ENCODE measurements around the gene FGF2.
"Not testable (repeated sequence)": the region's sequence is repeated elsewhere in the genome, so short reads cannot be mapped to it uniquely, and the experiment has no call there.

FGF2 gene

DNA sequence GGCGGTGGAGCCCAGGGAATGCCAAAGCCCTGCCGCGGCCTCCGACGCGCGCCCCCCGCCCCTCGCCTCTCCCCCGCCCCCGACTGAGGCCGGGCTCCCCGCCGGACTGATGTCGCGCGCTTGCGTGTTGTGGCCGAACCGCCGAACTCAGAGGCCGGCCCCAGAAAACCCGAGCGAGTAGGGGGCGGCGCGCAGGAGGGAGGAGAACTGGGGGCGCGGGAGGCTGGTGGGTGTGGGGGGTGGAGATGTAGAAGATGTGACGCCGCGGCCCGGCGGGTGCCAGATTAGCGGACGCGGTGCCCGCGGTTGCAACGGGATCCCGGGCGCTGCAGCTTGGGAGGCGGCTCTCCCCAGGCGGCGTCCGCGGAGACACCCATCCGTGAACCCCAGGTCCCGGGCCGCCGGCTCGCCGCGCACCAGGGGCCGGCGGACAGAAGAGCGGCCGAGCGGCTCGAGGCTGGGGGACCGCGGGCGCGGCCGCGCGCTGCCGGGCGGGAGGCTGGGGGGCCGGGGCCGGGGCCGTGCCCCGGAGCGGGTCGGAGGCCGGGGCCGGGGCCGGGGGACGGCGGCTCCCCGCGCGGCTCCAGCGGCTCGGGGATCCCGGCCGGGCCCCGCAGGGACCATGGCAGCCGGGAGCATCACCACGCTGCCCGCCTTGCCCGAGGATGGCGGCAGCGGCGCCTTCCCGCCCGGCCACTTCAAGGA lies at the start of gene FGF2:
TSS of gene FGF2 (plus strand) at position 279 of the 705 bp plus-strand sequence. CDS start at position 623, 344 bp downstream.
- DNase-seq (ENCODE audit: low read depth), result peak; percentile 56

DNA sequence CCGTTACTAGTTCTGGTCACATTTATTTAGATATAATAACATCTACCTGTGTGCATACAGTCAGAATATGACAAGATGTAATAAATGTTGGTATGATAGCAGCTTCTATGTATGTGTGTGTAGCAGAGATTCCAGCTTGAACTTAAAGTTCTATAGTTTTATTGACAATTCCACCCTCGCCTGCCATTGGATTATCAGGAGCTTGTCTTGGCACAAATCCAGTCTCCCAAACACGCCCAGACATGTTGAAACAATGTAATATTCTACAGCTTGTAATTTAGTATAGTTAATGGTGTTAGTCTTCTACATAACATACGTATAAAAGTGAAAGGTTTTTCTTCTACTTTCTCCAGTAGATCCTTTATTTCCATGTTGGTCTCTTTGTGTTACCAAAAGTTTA lies 49.7 kb upstream of the FGF2 start:
- peak; percentile 62 for DNase-seq (ENCODE audit: low read depth)

DNA sequence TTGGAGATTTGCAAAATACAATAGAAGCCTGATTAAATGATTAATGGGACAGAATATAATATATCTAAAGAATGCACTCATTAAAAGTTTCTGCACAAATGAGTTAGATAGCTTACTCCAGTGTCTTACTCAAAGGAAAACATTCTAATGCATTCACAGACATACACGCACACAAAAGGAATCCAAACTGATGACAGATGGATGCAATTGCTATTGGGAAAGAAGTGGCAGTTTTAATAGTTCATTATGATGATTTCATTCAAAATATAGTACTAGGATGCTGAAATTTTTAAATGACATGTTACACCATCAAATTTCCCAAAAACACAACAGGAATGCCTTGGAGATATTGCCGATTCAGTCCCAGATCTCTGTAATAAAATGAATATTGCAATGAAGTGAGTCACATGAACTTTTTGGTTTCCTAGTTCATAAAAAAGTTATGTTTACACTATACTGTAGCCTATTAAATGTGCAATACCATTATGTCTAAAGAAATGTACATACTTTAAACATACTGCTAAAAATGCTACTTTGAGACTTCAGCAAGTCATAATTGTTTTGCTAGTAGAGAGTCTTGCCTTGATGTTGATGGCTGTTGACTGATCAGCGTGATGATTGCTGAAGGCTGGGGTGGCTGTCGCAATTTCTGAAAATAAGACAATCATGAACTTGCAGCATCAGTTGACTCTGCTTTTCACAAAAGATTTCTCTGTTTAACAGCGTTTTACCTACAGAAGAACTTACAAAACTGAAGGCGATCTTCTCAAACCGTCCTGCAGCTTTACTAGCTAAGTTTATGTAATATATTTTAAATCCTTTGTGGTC lies 48.6 kb upstream of the FGF2 start:
- DNase-seq (ENCODE audit: low read depth), result peak; percentile 88

DNA sequence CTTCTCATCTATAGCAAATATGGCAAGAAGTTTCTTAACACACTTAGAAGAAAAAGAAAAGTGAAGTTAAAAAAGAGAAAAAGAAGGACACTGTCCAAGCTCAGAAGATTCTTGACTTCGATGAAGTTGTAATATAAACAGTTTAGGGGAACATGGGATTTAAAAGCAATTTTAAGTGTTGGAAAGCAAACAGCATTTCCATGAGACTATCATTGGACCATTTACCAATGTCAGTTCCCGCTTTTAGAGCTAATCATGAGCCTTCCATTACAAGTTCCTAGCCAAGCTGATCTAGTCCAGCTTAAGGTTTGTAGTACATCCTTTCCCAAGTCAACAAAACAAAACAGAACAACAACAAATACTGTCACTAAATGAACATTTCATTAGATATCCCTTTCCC lies 45.1 kb upstream of the FGF2 start:
- DNase-seq (ENCODE audit: low read depth), result no peak

DNA sequence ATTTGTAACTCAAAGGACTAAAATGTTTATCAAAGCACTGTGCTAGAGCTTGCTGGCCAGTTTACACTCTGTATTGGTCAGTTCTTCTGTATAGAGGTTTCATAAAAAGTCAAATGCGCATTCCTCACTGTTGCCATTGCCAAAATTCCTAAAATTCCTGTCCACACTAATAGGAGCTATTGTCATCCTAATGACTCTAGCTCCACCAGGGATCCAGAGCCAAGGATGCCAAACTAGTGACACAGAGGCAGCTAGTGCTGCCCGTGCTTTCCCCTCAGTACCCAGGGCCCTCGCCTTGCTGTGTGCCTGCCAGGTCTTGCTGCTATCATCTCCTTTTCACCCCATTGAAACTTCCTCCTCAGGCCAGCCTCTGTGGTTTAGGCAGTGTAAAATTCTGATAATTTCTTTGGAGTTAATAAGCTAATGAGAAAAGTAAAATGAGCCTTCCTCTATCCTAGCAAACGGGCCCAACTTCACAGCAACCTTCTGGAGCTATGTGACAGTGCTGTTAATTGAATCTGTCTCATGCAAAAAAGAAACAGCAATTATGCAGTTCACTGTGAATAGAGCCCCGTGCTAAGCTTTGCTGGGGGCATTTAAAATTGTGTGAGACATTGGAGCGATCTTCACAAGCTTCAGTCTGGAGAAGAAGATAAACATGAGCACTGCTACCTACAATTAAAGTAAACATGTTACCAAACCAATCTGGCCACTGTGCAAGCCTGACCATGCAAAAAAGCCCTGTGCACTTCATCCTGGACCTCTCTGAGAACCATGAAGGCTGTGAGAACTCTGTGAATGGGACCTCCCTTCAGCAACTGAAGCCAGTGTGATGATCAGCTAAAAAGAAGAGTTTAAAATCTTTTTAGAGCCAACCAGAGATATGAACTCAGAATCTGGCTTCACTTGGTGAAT lies 43.1 kb upstream of the FGF2 start:
- DNase-seq (ENCODE audit: low read depth), result peak; percentile 85

DNA sequence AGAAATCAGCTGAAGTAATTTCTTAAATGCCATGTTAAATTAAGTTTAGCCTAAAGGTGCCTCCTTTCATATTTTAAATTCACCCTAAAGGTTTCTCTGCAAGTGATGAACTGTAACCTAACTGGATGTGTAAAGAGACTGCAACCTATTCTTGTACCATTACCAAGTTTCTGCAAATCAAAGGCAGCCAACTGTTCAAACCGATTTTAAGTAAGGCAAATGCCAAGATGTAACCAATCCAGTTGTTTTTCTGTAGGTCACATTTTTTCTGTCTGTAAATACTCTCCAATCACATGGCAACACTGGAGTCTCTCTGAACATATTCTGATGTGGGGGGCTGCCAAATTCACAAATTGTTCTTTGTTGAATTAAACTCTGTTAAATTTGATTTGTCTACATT lies 42.4 kb upstream of the FGF2 start:
- DNase-seq (ENCODE audit: low read depth), result no peak

DNA sequence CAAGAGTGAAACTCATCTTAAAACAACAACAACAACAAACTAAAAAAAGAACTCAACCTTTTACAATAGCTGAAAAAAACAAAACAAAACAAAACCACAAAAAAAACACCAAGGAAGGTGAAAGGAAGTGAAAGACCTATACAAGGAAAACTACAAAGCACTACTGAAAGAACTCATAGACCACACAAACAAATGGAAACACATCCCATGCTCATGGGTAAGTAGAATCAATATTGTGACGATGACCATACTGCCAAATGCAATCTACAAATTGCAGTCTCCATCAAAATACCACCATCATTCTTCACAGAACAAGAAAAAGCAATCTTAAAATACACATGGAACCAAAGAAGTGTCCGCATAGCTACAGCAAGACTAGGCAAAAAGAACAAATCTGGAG lies 41.5 kb upstream of the FGF2 start:
- no peak for DNase-seq (ENCODE audit: low read depth)

DNA sequence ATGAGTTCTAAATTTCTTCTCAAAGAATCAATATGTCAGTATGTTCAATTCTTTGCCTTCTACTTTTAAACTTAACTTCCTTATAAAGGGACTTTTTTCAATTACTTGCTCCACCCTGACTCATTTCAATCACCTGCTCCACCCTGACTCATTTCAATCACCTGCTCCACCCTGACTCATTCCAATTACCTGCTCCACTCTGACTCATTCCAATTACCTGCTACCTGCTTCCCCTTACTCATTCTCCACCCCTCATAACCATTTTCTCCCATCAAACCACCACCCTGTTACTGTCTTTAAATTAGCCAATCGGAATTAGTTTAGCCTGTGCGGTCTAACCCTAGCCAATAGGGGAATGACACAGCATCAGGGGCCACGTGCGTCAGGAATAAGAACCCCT lies 40.3 kb upstream of the FGF2 start:
- DNase-seq (ENCODE audit: low read depth), result not testable (repeated sequence)

DNA sequence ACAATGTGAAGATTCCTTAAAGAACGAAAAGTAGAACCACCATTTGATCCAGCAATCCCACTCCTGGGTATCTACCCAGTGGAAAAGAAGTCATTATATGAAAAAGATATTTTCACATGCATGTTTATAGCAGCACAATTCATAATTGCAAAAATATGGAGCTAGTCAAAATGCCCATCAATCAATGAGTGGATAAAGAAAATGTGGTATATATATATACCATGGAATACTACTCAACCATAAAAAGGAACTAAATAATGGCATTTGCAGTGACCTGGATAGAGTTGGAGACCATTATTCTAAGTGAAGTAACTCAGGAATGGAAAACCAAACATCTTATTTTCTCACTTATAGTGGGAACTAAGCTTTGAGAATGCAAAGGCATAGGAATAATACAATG lies 39.7 kb upstream of the FGF2 start:
- DNase-seq (ENCODE audit: low read depth), result not testable (repeated sequence)

DNA sequence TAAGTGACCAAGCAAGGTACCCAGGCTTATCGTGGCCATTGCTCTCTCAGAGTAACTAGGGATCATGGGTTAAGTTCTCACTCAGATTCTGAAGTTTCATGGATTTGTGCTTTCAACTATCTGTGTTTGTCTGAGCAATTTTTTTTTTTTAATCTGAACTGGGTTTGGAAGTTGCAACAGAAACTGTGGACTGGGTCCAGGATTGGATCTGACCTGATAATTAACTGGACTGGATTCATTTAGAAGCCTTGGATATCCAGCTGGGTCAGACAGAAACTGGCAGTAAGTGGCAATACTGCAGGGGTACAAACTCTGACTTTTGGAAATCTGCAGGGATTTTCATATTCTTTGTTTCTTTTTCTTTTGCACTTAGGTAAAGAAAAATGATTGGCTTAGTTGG lies 38.7 kb upstream of the FGF2 start:
- no peak for DNase-seq (ENCODE audit: low read depth)

DNA sequence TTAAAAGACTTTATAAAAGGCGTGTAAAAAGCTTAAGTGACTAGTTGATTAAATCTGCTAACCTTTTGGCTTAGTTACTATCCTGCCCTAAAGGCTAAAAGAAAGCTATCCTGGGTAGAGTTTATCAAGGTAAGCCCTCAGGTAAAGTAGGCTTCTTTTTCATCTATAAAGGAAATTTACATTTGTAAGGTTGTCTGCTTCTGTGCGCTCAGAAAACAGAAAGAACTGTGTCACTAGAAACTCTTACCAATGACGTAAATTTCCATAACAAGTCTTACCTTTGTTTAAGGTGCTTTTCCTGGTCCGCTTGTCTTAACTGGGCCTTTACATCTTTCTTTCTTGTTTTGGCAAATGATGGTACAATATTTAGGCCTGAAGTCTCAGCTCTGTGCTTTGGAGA lies 37.7 kb upstream of the FGF2 start:
- no peak for DNase-seq (ENCODE audit: low read depth)

DNA sequence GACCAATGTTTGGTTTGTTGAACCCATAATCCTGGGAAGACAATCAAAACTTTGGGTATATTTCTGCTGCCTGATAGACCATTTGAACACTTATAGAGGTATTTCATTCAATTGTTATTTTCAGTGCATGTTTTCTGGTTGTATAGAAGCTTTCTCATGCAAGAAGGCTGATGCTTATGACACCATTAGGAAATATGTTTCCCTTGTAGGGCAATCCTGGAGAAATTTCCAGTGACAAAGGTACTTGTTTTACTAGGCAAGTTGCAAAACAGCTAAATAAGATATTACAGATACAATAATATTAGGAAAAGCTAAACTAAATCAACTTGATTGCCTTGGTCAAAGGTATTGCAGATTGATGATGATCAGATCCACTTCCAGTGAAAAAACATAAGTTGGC lies 32.8 kb upstream of the FGF2 start:
- no peak for DNase-seq (ENCODE audit: low read depth)

DNA sequence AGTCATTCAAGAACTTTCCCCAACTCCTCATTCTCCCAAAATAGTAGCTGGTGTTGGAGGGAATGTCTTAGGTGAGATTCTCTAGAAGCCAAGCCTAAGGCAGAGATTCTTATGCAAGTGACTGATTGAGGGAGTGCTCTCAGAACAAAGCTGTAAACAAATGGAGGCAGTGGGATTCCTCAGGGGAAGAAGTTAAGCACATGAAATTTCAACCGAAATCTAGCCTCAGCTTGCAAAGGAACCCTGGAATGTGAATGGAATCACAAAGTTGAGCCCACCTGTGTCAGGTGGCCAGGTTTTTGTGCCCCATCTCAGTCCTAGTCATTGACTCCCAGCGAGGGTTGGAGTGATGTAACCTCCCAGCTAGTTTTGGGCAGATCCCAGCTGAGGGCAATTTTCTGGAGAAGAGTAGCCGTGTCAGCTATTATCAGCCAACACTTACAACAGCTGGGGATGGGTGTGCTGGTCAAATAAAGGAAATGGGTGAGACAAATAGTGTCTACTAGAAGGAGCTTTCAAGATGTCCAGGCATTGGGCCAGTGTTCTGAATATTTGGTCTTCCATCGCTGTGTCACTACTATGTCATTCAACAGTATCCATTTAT lies 29.7 kb upstream of the FGF2 start:
- DNase-seq (ENCODE audit: low read depth), result no peak

DNA sequence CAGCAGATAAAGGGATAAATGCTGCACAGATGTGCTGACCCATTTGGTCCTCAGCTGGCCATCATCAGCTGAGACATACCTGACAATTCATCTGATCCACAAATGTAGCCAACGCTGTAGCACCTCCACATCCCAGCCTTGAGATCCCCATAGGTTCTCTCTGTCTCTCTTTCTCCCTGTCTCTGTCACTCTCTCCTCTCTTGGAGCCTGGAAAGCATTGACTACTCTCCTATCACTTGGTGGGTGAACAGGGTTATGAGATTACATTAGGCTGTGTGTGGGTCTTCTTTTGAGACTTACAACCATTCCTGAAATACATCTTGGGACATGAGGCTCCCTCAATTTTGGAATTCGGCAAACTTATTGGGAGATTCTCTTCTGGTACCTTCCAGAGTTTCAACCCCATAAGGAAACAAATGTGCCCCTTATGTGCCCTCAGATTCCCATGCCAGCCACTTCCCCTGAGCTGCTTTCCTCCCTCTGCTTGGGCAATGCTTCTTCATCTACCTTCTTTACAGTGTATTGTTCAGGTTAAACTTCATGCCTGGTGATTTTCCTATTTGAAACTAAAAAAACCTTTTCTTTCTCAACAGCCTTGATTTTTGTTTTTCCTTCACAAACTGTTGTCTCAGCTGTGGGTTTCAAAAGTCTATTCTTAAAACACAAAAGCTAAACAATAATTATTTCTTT lies 29.1 kb upstream of the FGF2 start:
- DNase-seq (ENCODE audit: low read depth), result no peak

DNA sequence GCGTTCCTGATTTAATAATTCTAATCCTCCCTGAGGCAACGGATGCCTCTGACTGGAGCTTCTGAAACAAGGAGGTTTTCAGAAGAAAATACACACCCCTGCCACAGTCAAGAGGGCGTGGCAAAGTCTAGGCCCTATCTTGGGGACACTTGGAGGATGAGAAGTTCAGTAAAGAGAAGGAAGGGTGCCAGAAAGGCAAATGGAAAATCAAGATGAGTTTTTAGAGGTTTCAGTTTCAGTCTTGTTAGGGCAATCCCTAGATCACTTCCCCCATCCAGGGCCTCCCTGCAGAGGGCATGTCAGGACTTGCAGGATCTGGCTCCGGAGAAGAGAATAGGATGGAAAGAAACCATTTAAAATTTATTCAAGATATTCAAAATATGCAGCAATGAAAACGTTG lies 28.5 kb upstream of the FGF2 start:
- peak; percentile 98 for DNase-seq (ENCODE audit: low read depth)

DNA sequence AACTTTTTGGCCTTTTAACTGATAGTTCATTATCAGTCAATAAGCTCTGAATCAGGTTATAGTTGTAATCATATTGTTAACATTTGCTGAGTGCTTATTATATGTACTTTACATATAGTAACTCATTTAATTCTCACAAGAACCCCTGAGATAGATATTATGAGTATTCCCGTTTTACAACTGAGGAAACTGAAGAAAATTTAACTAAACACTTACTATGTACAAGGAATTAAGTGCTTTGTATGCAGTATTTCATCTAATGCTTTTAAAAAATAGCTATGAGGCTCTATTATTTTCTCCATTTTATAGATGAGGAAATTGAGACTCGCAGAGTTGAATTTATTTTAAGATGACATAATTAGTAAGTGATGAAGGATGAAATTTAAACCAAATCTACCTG lies 27.7 kb upstream of the FGF2 start:
- no peak for DNase-seq (ENCODE audit: low read depth)

DNA sequence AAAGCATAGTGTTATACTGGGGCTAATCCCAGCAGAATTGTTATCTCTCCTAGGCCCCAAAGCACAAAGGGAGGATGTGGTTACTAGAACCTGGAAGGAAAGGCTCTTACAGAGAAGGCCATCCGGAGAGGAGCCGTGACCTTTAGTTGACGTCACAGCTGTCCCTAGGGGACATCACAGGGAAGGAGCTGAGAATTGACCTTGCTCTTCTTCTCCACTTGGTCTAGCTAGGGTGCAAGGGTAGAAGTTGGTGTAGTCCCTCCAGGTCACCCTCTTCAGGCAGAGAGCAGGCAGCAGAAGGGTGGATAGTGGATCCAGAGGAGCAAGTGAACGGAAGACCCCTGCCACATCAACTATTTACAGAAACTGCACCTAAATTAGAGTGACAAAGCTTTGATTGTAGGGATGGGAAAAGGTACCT lies 22.8 kb upstream of the FGF2 start:
- DNase-seq (ENCODE audit: low read depth), result no peak

DNA sequence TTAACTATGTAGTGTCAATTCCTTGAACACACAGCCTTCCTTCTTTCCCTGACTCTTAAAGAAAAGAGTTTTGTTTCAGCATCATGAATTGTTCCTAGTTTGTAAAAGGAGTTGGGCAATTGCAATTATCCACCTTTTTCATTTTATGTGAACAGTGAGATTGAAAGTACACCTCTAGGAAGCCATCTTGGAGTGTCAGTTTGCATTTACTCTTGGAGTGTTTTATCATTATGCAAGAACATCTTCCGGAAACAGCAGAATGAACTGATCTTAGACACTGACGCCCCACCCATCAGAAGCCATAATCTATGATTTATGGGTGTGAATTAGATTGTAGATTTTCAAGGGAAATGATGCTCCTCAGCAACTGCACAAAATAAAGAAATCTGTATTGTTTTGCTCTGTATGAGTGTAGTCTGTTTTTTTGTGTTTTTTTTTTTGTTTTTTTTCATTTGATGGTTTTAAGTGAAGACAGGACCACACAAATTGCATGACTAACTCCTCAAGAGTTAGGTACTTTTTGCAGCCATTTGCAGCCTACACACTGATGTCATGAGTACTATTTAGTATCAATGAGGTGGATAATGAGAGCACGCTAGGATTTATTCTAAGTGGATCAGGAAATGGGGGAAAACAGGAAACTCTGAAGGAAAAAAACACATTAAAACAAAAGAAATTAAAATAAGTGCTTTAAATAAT lies 19.5 kb upstream of the FGF2 start:
- no peak for DNase-seq (ENCODE audit: low read depth)

DNA sequence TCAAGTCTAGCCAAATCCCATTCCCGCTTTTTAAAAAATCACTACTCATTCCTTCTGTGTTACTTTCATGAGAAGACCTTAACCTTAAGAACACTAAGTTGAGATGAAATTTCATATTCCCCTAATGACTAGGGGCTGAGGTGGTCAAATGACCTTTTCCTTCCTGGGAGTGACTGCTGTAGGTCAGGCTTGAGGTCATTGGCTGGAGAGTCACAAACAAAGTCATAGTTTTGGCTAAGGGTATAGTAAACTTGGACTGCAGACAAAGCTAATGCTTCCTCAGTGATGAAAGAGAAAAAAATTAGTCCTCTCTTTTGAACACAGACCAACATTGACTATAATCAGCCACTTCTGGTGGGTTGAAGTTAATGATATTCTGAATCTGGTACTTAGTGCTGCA lies 16.0 kb upstream of the FGF2 start:
- DNase-seq (ENCODE audit: low read depth), result no peak

DNA sequence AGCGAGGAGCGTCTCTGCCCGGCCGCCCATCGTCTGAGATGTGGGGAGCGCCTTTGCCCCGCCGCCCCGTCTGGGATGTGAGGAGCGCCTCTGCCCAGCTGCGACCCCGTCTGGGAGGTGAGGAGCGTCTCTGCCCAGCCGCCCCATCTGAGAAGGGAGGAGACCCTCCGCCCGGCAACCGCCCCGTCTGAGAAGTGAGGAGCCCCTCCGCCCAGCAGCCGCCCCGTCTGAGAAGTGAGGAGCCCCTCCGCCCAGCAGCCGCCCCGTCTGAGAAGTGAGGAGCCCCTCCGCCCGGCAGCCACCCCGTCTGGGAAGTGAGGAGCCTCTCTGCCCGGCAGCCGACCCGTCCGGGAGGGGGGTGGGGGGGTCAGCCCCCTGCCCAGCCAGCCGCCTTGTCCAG lies 14.8 kb upstream of the FGF2 start:
- DNase-seq (ENCODE audit: low read depth), result not testable (repeated sequence)

DNA sequence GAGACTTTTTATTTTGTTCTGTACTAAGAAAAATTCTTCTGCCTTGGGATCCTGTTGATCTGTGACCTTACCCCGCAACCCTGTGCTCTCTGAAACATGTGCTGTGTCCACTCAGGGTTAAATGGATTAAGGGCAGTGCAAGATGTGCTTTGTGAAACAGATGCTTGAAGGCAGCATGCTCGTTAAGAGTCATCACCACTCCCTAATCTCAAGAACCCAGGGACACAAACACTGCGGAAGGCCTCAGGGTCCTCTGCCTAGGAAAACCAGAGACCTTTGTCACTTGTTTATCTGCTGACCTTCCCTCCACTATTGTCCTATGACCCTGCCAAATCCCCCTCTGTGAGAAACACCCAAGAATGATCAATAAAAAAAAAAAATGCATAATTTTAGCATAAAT lies 13.8 kb upstream of the FGF2 start:
- not testable (repeated sequence) for DNase-seq (ENCODE audit: low read depth)
